Thyroid gland (tissue), 4 donors: ENCODE measurements around the gene SNCB. TPM values are rescaled to one million over a fixed set of nuclear protein-coding genes. Genes with fewer than 3 reads are reported as not detected.
A peak's percentile ranks its signal among the peaks of the same experiment; 100 is the strongest.

Experiments
- DNase-seq, 2 donors: peaks; one replicate each; pipeline ENCODE4 v3.0.0-alpha.2; 2019
- H3K27ac ChIP-seq, 3 donors: fragments of 200-600 bp; sonication (generic); 1 replicate in 2 of 3; 2 replicates in 1 of 3; pipeline ENCODE4 v1.5.1; 2016 to 2019; ENCODE audit warnings: mild to moderate bottlenecking in 1 of 3, moderate library complexity in 1 of 3
- H3K27me3 ChIP-seq: fragments of 200-600 bp; sonication (generic); one replicate; pipeline ENCODE4 v1.5.1; 2019
- H3K36me3 ChIP-seq, 2 donors: fragments of 200-600 bp; sonication (generic); one replicate each; pipeline ENCODE4 v1.5.1; 2016 to 2019
- H3K4me1 ChIP-seq, 2 donors: fragments of 200-600 bp; sonication (generic); one replicate each; pipeline ENCODE4 v1.5.1; 2017 to 2019
- H3K4me3 ChIP-seq, 3 donors: fragments of 200-600 bp; sonication (generic); replicated peaks in 1 of 3; 1 replicate in 2 of 3; 2 replicates in 1 of 3; pipeline ENCODE4 v1.5.1; 2016; ENCODE audit warnings: mild to moderate bottlenecking in 1 of 3
- H3K9me3 ChIP-seq: fragments of 200-600 bp; sonication (generic); one replicate; pipeline ENCODE4 v1.5.1; 2017
- CTCF ChIP-seq, 6 experiments: fragments of 200-600 bp in 3 of 6; fragments of 450-650 bp in 3 of 6; sonication (generic) in 3 of 6; IDR thresholded peaks; one replicate each; pipeline ENCODE4 v1.5.1; 2016 to 2019; ENCODE audit warnings: antibody characterized with exemption in 6 of 6, mild to moderate bottlenecking in 2 of 6, inconsistent platforms in 1 of 6, moderate library complexity in 1 of 6
- POLR2A ChIP-seq, 2 donors: fragments of 450-650 bp; IDR thresholded peaks; one replicate each; pipeline ENCODE4 v1.6.1; 2017; ENCODE audit warnings: antibody characterized with exemption in 2 of 2, mild to moderate bottlenecking in 2 of 2, moderate library complexity in 1 of 2
- WGBS, 2 donors: methylation state at CpG; one replicate each; pipeline ENCODE4 v1.1.5; 2017; 5-methylcytosine and 5-hydroxymethylcytosine counted together
- intact Hi-C: fragments of 100-400 bp; cut with DNase I; formaldehyde crosslinking; loops from one replicate; pipeline ENCODE4 v1.15.1; 2023
- total RNA-seq, 4 donors: library from RNA; depleted of rRNA; stranded (reverse); fragments of >200 nt; gene quantifications; one replicate each; pipeline ENCODE4 v1.2.3, GENCODE V29; 2016

The SNCB gene
- not detected for total RNA-seq

GRCh38 chr5:176629853-176630680 lies at the start of gene SNCB, which contains the start of gene EIF4E1B:
Gene SNCB (minus strand): TSS chr5:176630534. CDS start chr5:176629654, 880 bp downstream.
Gene EIF4E1B (plus strand): TSS chr5:176630675. CDS start chr5:176642788, 12,113 bp downstream.
- 2% methylated on average over 34 to 41 of the region's 94 CpGs for WGBS, 2 donors
- no peaks in the 10 kb centered on the region for H3K9me3 ChIP-seq
- peaks cover 3 to 15% of the 10 kb centered on the region in 2 donors for H3K4me1 ChIP-seq
- no peak within 1 kb of the TSS for H3K4me3 ChIP-seq
- no peaks in the 10 kb centered on the region for H3K36me3 ChIP-seq
- no peak for TF ChIP-seq POLR2A (IDR thresholded peaks at IDR 0.05)
- no peak for TF ChIP-seq CTCF (IDR thresholded peaks at IDR 0.05)
- peaks cover 22% of the 10 kb centered on the region for H3K27me3 ChIP-seq
- H3K27ac ChIP-seq = no peak within 1 kb of the TSS
- intact Hi-C loops = no loop called here
- peak in 1 of 2 donors; percentile 10 for DNase-seq

- DNase-seq = no peak
- Histone ChIP-seq H3K4me1 (no peaks in the 10 kb centered on the region), H3K36me3 (no peaks in the 10 kb centered on the region), H3K4me3 (no peak overlapping the region), H3K9me3 (no peaks in the 10 kb centered on the region), H3K27ac (no peak overlapping the region), H3K27me3 (peaks cover 11% of the 10 kb centered on the region)
- WGBS, 2 donors = 32 to 49% methylated on average over 19 to 24 of the region's 31 CpGs
- TF ChIP-seq POLR2A (IDR thresholded peaks at IDR 0.05) (no peak), CTCF (IDR thresholded peaks at IDR 0.05) (no peak)
- intact Hi-C loops = no loop called here
Measured at GRCh38 chr5:176679365-176680225, 49.3 kb upstream of the SNCB start.

- Histone ChIP-seq H3K4me1 (no peaks in the 10 kb centered on the region), H3K27me3 (peaks cover 11% of the 10 kb centered on the region)
- TF ChIP-seq CTCF (IDR thresholded peaks at IDR 0.05) (no peak), POLR2A (IDR thresholded peaks at IDR 0.05) (no peak)
Measured at GRCh38 chr5:176678584-176678983, 48.2 kb upstream of the SNCB start.

GRCh38 chr5:176677209-176677939 lies 47.0 kb upstream of the SNCB start:
- H3K4me1 ChIP-seq = no peaks in the 10 kb centered on the region
- H3K9me3 ChIP-seq = no peaks in the 10 kb centered on the region
- no peak overlapping the region for H3K4me3 ChIP-seq
- TF ChIP-seq CTCF (IDR thresholded peaks at IDR 0.05) = no peak
- TF ChIP-seq POLR2A (IDR thresholded peaks at IDR 0.05) = no peak
- no peaks in the 10 kb centered on the region for H3K36me3 ChIP-seq
- no peak overlapping the region for H3K27ac ChIP-seq
- H3K27me3 ChIP-seq = peaks cover 11% of the 10 kb centered on the region
- 69 to 86% methylated on average over 6 to 12 of the region's 12 CpGs for WGBS, 2 donors
- intact Hi-C loops = no loop called here
- no peak for DNase-seq

More at GRCh38 chr5:176678584-176678983, 48.2 kb upstream of the SNCB start:
- H3K4me3 ChIP-seq = no peak overlapping the region
- DNase-seq = no peak
- no peaks in the 10 kb centered on the region for H3K9me3 ChIP-seq
- intact Hi-C loops = no loop called here
- WGBS, 2 donors = 77 to 79% methylated on average over 3 to 4 of the region's 5 CpGs
- no peak overlapping the region for H3K27ac ChIP-seq
- no peaks in the 10 kb centered on the region for H3K36me3 ChIP-seq
